Left lung (tissue), 10 donors: ENCODE measurements around the gene AGBL2. TPM values are rescaled to one million over a fixed set of nuclear protein-coding genes. Genes with fewer than 3 reads are reported as not detected.
"Not testable (repeated sequence)": the region's sequence is repeated elsewhere in the genome, so short reads cannot be mapped to it uniquely, and the experiment has no call there.

ENCODE experiments used
- ATAC-seq: fragments of 200-7000 bp; cut with Tn5 transposase; one replicate; pipeline ENCODE4 v1.9.1; 2020; ENCODE audit warnings: moderate library complexity
- DNase-seq, 4 donors: peaks; one replicate each; pipeline ENCODE4 v3.0.0-alpha.2; 2013 to 2020
- H3K27ac ChIP-seq, 2 donors: fragments of 200-600 bp; sonication (generic) in 1 of 2; one replicate each; pipeline versions ENCODE4 v1.5.0 to v1.8.0; 2020 to 2021
- H3K27me3 ChIP-seq, 2 donors: fragments of 200-600 bp; sonication (generic) in 1 of 2; one replicate each; pipeline versions ENCODE4 v1.5.0 to v1.8.0; 2020 to 2021
- H3K36me3 ChIP-seq, 2 donors: fragments of 200-600 bp; sonication (generic) in 1 of 2; one replicate each; pipeline versions ENCODE4 v1.5.0 to v1.8.0; 2020 to 2021
- H3K4me1 ChIP-seq, 2 donors: fragments of 200-600 bp; one replicate each; pipeline ENCODE4 v1.8.0; 2021
- H3K4me3 ChIP-seq, 2 donors: fragments of 200-600 bp; sonication (generic) in 1 of 2; one replicate each; pipeline versions ENCODE4 v1.5.0 to v1.8.0; 2020 to 2021; ENCODE audit warnings: mild to moderate bottlenecking in 1 of 2
- H3K9me3 ChIP-seq, 2 donors: fragments of 200-600 bp; sonication (generic) in 1 of 2; one replicate each; pipeline versions ENCODE4 v1.5.0 to v1.8.0; 2020 to 2021
- CTCF ChIP-seq, 2 donors: fragments of 200-600 bp; sonication (generic) in 1 of 2; IDR thresholded peaks; one replicate each; pipeline versions ENCODE4 v1.5.0 to v1.8.0; 2021; ENCODE audit warnings: antibody characterized with exemption in 2 of 2
- intact Hi-C, 2 donors: fragments of 100-400 bp; cut with DNase I; formaldehyde crosslinking; loops; one replicate each; pipeline versions ENCODE4 v1.11.2 to v1.14.2; 2022
- polyA plus RNA-seq, 6 donors: library from polyadenylated mRNA; unstranded; fragments of 120-200 nt; gene quantifications; one replicate each; pipeline ENCODE4 v1.2.1, GENCODE V29; 2013; ENCODE audit not compliant: insufficient read length in 6 of 6
- total RNA-seq, 2 donors: library from RNA; stranded (reverse); fragmentation: NEBNext Ultra II Directional; extraction: Animal tissue kit (Norgen Biotek cat#: 25700); gene quantifications; one replicate each; pipeline ENCODE4 v1.2.1, GENCODE V29; 2021
- donor health status: DM: no; HTN: yes; CAD: no.
- donor health status: DM: no; HTN: no; CAD: no.

The AGBL2 gene
- total and polyA plus RNA-seq, 8 donors: 2.1 to 14.8 (median 8.7) TPM

- no peak for DNase-seq
- ATAC-seq: no peak
- Histone ChIP-seq H3K27me3 (no peaks in the 10 kb centered on the region), H3K27ac (no peak overlapping the region), H3K4me1 (no peaks in the 10 kb centered on the region), H3K4me3 (no peak overlapping the region), H3K9me3 (no peaks in the 10 kb centered on the region), H3K36me3 (no peaks in the 10 kb centered on the region)
- intact Hi-C loops: no loop called here
- no peak for TF ChIP-seq CTCF (IDR thresholded peaks at IDR 0.05)
These were observed 26.2 kb downstream of the AGBL2 start for GRCh38 chr11:47688991-47689390.

- Histone ChIP-seq H3K4me3 (no peak overlapping the region), H3K27me3 (no peaks in the 10 kb centered on the region), H3K27ac (no peak overlapping the region), H3K36me3 (no peaks in the 10 kb centered on the region), H3K4me1 (no peaks in the 10 kb centered on the region), H3K9me3 (no peaks in the 10 kb centered on the region)
- ATAC-seq (no peak), DNase-seq (no peak)
- intact Hi-C loops: no loop called here
- TF ChIP-seq CTCF (IDR thresholded peaks at IDR 0.05): no peak
These were observed 27.1 kb downstream of the AGBL2 start for GRCh38 chr11:47688111-47688510.

GRCh38 chr11:47686704-47687103, 28.5 kb downstream of the AGBL2 start:
- H3K9me3 ChIP-seq, H3K27ac ChIP-seq, DNase-seq, H3K27me3 ChIP-seq, intact Hi-C loops, H3K36me3 ChIP-seq, ATAC-seq, H3K4me3 ChIP-seq, H3K4me1 ChIP-seq: not testable (repeated sequence)

- no peak overlapping the region for H3K27ac ChIP-seq
- H3K4me3 ChIP-seq: no peak overlapping the region
- intact Hi-C loops: no loop called here
- no peaks in the 10 kb centered on the region for H3K27me3 ChIP-seq
- no peaks in the 10 kb centered on the region for H3K36me3 ChIP-seq
- no peaks in the 10 kb centered on the region for H3K9me3 ChIP-seq
- TF ChIP-seq CTCF (IDR thresholded peaks at IDR 0.05): no peak
- no peak for DNase-seq
- no peak for ATAC-seq
- H3K4me1 ChIP-seq: no peaks in the 10 kb centered on the region
These were observed 29.0 kb downstream of the AGBL2 start for GRCh38 chr11:47686151-47686550.

GRCh38 chr11:47675851-47676250, 39.3 kb downstream of the AGBL2 start:
- Histone ChIP-seq H3K9me3 (no peaks in the 10 kb centered on the region), H3K27me3 (no peaks in the 10 kb centered on the region), H3K36me3 (no peaks in the 10 kb centered on the region), H3K27ac (no peak overlapping the region), H3K4me1 (no peaks in the 10 kb centered on the region), H3K4me3 (no peak overlapping the region)
- intact Hi-C loops: no loop called here
- TF ChIP-seq CTCF (IDR thresholded peaks at IDR 0.05): no peak
- DNase-seq: no peak
- ATAC-seq: no peak

GRCh38 chr11:47672283-47672730, 42.9 kb downstream of the AGBL2 start:
- intact Hi-C loops: no loop called here
- no peak for TF ChIP-seq CTCF (IDR thresholded peaks at IDR 0.05)
- ATAC-seq: no peak

More at GRCh38 chr11:47672283-47672730, 42.9 kb downstream of the AGBL2 start:
- no peak for DNase-seq
- no peak overlapping the region for H3K27ac ChIP-seq
- H3K27me3 ChIP-seq: no peaks in the 10 kb centered on the region
- no peaks in the 10 kb centered on the region for H3K4me1 ChIP-seq
- H3K9me3 ChIP-seq: no peaks in the 10 kb centered on the region
- no peaks in the 10 kb centered on the region for H3K36me3 ChIP-seq
- no peak overlapping the region for H3K4me3 ChIP-seq
